HG03064 (cell line): ENCODE results near the gene CPTP.

Experiments
- ATAC-seq: cut with Tn5 transposase; IDR thresholded peaks from one replicate; pipeline ENCODE4 v1.9.1; 2021; ENCODE audit warnings: low read depth; ENCODE audit not compliant: unreplicated experiment

The CPTP gene

GRCh38 chr1:1347026-1347595 is 22.5 kb downstream of the CPTP start:
- no peak for ATAC-seq

GRCh38 chr1:1347663-1348419 is 23.2 kb downstream of the CPTP start:
- no peak for ATAC-seq

GRCh38 chr1:1348420-1349255 is 24.0 kb downstream of the CPTP start:
- peak; percentile 22 for ATAC-seq

DNA sequence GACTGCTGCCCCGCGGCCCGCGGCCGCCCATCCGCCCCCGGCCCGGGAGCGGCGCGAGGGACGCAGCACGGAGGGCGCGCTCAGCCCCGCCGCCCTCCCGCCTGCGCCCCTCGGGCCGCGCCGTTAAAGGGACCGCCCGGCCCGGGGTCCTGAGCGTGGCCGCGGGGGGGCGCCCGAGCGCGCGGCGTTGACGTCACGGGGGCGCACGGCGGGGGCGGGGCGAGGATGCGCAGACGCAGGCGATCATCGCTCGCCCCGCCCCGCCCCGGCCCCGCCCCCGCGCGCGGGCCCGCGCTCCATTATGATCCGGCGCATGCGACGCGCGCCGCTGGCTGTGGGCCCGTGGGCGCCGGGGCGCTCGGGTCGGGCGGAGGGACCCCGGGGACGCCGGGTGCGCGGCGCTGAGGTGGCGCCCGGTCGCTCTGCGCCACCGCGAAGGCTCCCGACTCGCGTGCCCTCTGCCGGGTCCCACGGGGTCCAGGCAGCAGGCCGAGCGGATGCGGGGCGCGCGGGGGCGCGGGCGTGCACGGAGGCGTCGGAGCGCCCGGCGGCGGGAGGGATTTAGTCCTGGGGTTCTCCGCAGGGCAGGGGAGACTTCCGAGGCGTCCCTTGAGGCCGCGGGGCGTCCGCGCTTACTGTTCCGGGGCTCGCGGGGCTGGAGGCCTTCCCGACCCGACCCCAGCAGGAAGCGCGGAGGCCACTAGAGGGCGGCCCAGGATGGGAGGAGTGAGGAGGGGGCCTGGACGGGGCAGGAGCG is 24.8 kb downstream of the CPTP start, which contains the start of gene DVL1:
Gene DVL1 (minus strand): TSS at position 163 of the 757 bp plus-strand sequence. CDS start 353 bp downstream, outside the sequence.
- ATAC-seq, result peak; percentile 49

DNA sequence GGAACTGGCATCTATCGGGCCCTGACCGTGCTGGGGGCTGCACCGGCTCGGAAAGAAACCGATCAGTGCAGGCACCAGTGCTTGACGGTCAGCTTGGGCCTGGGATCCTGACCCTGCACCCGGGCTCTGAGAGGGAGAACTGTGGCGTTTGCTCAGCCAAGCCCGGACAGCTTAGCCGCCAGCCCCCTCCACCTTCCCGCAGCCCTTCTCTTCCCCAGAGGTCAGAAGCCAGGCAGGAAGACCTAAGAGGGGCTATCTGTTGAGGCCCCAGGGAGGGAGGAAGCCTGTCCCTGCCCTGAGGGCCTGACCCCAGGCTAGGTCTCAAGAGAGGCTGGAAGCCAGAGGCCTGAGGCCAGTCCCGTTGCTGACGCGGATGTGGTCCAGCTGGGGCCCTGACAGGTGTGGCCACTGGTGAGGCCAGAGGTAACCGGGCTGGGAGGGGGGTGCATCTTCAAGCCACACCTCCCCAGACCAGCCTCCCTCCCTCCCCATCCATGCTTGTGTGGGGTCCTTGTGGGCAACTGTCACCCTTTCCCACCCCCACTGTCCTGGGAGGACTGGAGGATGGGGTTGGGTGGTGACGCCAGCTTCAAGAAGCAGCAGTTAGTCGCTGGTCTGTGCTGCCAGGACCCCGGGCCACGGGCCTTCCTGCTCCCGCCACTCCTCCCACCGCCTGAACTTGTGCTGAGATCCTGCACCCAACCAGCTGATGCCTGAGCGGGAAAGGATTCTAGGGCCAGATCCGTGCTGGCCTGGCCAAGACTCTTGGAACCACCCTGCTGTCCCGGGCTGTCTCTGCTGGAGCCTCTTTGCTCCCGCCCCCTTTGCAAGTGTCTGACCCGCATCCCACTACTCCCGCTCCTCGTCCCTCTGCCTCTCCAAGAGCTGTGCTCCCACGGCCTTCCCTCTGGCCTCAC is 27.2 kb downstream of the CPTP start:
- ATAC-seq, result no peak

GRCh38 chr1:1352786-1353388 is 28.3 kb downstream of the CPTP start:
- ATAC-seq, result no peak

- no peak for ATAC-seq
Observed at GRCh38 chr1:1353389-1354151, 29.0 kb downstream of the CPTP start.

DNA sequence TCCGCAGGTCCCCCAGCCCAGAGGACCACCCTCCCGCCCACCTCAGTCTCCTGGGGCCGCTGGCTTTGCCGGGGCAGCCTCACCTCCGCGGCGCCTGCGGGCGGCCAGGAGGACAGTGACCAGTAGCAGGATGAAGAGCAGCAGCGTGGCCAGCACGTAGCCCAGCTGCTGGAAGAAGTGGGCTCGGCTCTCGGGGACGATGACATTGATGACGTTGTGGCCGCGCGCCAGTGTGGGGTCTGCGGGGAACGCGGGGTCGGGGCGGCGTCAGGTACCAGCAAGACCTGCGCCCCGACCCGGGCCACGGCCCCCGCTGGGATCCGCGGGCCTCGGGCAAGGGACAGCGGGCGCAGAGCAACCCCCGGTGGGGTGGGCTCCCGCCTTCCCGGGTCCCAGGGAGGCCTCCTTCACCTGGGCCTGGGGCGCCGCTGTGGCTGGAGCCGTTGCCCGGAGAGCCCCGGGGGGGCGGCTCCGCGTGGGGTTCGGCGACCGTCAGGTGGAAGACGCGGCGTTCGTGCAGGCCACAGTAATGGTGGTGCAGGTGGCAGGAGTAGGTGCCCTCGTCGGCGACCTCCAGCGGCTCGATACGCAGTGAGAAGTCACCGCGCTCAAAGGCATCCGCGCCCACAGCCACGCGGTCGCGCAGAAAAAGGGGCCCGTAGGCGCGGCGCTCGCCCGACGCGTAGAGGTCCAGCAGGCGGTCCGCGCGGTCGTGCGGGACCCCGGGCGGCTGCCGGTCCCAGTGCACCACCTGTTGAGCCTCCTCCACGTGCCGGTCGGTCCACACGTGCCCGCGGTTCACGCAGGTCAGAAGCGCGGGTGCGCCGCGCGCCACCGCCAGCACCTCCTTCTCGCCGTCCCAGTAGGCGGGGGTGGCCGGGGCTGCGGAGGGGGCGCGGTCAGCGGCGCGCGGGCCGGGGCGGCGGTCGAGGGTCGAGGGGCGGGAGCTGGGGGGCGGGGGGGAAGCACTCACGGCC is 30.0 kb downstream of the CPTP start:
- ATAC-seq, result no peak

DNA sequence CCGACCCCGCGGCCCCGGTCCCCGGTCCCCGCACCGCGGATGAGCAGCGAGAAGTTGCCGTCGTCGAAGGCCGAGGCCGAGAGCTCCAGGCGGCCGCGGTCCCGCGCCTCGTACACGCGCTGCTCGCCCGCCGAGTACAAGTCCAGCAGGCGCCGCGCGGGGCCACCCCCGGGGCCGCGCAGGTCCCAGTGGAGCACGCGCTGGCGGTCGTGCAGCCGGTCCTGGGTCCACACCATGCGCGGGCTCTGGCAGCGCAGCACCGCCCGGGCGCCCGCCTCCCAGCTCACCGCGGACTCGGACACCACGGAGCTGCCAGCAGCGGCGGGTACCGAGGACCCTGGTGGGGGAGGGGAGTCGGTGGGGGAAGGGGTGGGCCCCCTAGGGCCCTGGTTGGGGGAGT is 30.8 kb downstream of the CPTP start:
- ATAC-seq, result no peak

DNA sequence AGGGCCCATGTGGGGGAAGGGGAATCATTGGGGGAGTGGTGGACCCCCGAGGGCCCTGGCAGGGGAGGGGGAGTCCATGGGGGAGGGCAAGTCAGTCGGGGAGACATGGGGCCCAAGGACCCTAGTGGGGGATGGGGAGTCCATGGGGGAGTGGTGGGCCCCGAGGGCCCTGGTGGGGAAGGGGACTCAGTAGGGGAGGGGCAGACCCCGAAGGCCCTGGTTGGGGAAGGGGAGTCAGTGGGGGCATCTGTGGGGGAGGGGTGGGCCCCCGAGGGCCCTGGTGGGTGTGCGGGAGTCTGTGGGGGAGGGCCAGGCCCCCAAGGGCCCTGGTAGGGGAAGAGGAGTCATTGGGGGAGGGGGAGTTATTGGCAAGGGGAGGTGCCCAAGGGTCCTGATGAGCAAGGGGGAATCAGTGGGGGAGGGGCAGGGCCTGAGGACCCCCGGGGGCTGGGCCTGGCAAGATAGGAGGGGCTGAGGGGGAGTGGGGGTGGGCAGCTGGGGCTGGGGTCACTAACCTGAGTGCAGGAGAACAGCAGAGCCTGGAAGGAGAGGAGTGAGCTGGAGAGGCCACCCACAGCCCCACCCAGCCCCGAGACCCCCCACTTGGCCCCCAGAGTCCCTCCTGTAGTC is 31.7 kb downstream of the CPTP start:
- no peak for ATAC-seq

DNA sequence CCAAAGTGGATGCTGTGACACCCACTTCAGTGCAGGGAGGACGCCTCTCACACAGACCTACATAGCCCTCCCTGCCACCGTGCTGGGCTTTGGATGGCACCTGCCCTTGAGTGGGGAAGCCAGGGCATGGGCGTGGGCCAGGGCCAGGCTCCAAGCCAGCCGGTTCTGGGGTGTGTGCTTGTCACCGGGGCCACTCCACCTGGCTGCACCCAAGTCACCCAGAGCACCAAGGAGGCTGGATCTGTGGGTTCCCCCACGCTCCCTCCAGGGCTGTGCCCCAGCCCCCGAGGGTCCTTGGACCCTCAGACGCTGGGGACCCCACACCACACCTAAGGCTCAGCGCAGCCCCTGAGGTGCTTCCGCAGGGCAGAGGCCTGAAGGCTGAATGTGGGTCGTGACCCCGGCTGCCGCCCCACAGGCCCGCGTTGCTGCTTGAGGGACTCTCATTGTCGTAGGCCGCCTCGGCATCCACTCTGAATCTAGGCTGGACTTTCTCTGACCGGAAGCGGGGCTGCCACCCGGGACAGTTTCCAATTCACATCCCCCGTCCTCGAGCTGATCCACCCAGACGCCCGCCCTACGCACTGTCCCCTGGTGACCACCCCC is 32.3 kb downstream of the CPTP start:
- ATAC-seq, result no peak

GRCh38 chr1:1357871-1358432 is 33.4 kb downstream of the CPTP start:
- no peak for ATAC-seq

GRCh38 chr1:1358433-1359271 is 34.0 kb downstream of the CPTP start, which contains the start of gene MXRA8:
MXRA8 (minus strand) TSS chr1:1358555; CDS start chr1:1358504, 51 bp downstream.
- no peak for ATAC-seq

- ATAC-seq, result no peak
Observed at GRCh38 chr1:1359308-1359663, 34.7 kb downstream of the CPTP start.
